Stimulated activated CD8-positive, alpha-beta memory T cell treated with anti-CD3 and anti-CD28 coated beads, Interleukin-4, amount 100 ng/mL, for 1 hour (primary cell): ENCODE measurements around the gene INPP5E.

Experiments
- DNase-seq, 2 donors: peaks; one replicate each; pipeline ENCODE4 v3.0.0-alpha.2; 2020; ENCODE audit warnings: low read depth in 2 of 2, low spot score in 1 of 2

INPP5E gene, protein sequence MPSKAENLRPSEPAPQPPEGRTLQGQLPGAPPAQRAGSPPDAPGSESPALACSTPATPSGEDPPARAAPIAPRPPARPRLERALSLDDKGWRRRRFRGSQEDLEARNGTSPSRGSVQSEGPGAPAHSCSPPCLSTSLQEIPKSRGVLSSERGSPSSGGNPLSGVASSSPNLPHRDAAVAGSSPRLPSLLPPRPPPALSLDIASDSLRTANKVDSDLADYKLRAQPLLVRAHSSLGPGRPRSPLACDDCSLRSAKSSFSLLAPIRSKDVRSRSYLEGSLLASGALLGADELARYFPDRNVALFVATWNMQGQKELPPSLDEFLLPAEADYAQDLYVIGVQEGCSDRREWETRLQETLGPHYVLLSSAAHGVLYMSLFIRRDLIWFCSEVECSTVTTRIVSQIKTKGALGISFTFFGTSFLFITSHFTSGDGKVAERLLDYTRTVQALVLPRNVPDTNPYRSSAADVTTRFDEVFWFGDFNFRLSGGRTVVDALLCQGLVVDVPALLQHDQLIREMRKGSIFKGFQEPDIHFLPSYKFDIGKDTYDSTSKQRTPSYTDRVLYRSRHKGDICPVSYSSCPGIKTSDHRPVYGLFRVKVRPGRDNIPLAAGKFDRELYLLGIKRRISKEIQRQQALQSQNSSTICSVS

DNA sequence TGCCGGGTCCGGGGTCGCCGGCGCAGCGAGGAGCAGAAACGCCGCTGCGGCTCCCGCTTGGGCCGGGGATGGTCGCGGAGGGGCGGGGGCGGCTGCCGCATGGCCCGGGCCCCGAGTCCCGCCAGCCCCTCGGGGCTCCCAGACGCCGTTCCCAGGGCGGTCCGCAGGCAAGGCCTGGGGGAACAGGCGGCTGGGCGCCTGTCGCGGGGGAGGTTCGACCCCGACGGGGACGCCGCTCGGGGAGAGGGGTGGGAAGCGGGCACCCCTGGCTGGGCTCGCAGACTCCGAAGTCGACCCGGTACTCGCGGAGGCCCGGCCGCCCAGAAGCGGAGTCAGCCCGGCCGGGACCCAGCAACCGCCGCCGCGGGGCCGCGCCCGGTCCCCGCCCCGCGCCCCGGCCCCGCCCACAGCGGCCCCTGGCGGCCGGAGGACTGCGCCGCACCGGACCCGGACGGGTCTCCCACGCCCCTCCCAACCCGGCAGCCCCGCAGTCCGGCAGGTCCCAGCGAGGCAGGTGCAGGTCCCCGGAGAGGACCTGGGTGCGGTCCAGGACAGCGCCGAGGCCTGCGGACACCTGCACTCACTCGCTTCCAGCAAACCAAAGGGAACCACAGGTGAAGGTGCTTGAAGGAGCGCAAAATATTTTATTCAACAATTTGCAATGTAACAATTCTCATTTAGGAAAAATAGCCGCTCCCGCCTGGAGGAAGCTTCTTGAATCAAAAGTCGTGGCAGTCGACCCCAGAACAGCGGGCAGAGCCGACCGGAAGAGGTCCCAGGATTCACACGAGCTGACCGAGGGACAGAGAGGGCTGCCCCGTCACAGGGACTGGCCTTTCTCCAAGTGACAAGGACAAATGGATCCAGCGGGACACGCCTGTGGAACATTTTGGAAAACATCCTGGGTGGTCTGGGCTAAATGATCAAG is at the start of gene INPP5E:
TSS of gene INPP5E (minus strand) at position 365 of the 928 bp plus-strand sequence. CDS start 426 bp downstream, outside the sequence.
- DNase-seq = peak; percentile 62 to 66

DNA sequence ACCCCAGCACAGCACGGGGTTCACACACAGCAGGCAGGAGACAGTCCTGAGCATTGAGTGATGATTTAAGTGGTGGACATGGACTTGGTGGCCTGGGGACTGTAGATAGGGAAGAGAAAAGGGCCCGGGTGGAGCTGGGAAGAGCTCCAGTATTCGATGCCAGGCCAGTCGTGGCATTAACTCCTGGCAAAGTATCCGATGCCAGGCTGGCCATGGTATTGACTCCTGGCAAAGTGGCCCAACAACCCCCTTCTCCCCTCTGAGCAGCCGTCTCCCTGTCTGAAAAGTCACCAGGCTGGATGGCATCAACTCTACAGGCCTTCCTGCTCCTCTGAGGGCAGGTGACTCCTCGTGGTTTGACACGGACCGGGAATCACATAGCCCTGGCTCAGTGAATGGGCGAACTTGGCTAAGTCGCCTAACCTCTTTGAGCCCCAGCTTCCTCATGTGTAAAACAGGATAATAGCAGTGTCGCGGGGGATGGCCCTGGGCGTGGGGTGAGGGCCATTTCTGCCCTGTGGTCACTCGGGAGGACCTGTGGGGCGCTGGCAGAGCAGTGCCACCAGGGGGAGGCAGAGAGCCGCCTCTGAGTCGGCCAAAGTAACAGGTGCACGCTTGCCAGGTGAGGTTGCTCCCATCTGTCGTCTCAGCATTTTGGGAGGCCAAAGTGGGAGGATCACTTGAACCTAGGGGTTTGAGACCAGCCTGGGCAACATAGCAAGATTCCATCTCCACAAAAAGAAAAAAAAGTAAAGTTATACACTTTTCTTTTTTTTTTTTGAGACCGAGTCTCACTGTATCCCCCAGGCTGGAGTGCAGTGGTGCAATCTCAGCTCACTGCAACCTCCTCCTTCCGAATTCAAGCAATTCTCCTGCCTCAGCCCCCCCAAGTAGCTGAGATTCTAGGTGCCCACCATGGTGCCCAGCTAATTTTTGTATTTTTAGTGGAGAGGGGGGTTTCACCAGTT is 48.9 kb upstream of the INPP5E start:
- DNase-seq = peak; percentile 47 to 61

DNA sequence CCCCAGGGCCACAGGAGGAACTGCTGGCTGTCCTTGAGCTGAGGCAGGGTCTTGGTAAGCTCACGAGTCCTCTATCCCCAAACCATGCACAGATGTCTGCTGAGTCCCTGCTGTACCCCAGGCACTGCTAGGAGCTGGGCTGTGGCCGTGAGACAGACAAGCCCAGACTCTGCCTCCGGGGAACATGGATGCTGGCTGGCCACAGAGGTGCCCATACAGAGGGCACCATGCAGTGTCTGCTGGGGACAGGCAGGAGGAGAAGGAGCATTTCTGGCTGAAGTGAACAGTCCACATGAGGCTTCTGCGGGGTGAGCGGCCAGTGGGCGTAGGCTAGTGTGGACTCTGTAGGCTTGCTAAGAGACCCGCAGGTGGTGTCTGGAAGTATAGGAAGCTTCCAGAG is 48.0 kb upstream of the INPP5E start:
- DNase-seq = no peak

DNA sequence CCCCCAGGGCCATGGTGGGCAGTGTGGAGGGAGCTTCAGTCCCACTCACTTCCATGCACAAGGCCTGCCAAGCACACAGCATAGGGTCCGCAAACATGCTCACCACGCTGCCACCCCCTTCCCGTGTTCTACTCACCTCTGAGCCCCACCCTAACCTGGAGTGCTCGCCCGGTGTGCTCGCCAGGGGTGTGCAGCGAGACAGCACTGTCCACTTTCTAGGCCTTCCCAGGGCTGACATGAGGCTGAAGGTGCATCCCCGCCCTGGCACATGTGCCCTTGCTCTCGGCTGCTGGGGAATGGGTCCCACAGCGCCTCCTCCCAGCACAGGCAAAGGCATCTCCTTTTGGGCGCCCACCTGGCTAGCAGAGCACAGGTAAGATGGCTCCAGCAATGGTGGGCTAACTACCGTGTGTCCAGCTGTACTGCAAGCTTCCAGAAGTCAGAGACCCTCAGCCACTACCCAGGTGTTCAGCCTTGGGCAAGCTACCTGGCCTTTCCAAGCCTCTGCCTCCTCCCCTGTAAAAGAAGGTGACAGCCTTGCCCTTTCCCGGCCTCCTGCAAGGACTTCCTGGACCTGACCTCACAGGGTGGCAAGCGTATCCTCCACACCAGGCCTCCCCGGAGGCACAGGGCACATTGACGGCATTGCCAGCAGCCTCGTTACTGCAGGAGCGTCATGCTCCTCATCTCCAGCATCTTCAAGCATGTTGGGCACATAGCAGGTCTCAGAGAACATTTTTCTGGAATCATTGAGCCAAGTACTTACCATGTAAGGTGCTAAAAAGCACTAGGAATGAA is 47.4 kb upstream of the INPP5E start:
- DNase-seq = no peak

DNA sequence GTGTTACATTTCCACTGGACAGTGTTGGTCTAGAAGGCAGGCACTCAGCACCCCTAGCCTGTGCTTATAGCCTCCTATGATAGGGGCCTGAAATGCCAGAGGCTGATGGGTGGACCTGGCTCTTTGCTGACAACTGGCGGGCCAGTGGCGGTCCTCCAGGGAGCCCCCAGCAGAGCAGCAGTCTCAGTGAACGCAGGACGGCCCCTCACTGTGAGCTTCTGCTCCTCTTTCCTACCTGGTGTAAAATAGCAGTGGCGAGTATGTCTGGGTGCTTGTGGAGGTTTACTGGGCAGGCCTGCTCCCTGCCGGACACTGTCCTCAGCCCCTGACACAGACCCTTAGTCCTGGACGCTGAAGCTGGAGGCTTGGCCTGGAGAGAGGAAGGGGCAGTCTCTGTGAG is 46.5 kb upstream of the INPP5E start:
- DNase-seq = no peak

DNA sequence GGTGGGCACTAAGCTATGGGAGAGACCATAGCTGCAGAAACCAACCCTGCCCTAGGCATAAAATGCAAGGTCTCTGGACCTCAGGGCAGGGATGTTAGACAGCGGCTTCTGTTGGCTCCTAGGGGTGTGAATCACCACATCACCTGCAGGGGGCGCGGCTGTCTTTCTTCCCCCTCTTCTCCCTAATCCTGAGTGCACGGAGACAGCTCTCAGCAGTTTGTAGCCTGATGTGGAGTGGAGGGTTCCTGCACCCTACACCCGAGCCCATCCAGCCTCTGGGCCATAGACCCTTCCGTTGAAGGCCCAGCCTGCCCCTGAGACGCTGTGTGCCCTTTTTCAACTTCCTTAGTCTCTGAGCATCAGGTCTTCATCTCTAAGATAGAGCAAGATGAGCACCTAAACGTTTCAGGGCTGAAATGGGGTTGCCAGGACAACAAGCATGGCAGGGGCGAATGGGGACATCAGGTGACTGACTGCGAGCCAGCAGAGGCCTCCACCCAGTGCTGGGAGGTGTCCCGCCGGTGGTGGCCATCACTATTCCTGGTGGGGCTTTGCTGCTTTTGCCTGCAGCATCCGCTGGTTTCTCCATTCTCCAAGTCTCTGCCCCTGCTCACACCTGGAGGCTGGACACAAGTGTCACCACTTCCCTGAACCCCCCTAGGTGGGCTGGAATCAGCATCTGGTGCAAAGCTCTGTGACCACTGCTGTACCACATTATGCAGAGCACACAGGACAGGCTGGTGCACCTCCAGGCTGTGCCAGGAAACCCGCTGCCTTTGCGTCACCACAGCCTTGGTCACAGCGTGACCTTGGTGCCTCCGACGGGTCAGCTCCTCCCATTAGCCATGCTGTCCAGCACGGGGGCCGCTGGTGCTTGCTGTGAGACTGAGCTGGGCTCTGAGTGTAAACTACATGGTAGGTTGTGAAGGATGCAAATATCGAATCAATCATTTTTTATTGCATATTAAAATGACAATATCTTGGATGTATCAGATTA is 45.7 kb upstream of the INPP5E start:
- DNase-seq = peak; percentile 70 to 72

DNA sequence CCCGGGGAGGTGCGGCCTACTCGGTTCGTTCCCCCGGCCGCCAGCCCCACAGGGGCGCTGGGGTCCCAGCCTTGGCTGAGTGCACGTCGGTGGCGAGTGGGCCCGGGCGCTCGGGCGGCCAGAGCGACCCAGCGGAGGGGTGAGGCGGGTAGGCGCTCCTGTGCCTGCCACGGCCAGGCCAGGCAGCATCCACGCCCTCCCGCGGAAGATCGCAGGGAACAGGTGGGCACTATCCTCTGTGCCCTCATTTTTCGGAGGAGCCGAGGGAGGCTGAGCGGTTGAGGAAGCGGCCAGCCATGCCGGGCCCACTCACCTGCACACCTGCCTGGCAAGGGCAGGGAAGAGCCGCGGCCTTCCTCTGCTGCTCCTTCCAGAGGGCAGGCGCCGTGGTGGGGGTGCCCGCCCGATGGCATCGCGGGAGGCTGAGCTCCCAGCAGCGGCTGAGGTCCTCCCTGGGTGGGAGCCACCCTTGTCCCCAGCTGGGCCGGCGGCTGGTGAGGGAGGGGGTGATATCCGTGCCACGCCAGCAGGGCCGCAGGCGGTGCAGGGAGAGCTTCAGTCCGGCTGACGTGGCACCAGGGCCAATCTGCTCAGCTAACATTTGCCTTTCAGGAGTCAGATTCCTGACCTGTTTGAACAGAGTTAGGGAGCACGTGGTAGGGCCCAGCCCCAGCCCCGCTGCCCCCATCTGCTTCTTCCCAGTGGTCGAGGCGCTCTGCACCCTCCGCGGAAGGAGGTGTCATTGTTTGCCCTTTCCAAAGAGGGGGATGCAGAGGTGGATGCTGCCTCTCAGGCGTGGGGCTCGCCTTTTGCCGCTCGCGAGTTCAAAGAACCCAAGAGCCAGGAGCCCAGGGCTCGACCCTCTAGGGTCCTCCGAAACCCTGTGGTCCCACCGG is 44.8 kb upstream of the INPP5E start:
- DNase-seq = no peak

DNA sequence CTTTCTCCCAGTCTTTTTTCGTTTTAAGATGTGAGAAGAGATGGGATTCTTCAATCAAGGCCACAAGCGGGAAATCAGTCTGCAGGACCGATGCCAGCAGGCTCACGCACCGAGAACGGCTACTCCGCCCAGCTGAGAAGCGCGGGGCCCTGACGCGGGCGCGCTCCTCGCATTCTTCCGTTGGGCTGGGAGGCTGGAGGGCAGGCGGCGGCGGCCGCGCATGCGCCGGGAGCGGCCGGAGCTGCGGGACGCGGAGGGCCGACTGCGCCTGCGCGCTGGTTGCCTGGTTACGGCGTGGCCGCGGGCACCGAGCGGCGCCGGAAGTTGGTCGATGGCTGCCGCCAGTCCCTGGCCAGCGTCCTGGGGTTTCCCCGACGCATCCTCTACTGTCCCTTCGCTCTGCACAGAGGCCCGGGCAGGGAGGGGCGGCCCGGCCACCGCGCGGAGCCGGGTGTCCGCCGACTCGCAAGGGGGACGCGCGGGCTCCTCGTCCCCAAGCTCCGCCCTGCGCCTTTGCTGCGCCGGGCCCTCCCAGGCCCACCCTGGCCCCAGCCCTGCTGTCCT is 44.0 kb upstream of the INPP5E start:
- DNase-seq = peak; percentile 91 to 92

DNA sequence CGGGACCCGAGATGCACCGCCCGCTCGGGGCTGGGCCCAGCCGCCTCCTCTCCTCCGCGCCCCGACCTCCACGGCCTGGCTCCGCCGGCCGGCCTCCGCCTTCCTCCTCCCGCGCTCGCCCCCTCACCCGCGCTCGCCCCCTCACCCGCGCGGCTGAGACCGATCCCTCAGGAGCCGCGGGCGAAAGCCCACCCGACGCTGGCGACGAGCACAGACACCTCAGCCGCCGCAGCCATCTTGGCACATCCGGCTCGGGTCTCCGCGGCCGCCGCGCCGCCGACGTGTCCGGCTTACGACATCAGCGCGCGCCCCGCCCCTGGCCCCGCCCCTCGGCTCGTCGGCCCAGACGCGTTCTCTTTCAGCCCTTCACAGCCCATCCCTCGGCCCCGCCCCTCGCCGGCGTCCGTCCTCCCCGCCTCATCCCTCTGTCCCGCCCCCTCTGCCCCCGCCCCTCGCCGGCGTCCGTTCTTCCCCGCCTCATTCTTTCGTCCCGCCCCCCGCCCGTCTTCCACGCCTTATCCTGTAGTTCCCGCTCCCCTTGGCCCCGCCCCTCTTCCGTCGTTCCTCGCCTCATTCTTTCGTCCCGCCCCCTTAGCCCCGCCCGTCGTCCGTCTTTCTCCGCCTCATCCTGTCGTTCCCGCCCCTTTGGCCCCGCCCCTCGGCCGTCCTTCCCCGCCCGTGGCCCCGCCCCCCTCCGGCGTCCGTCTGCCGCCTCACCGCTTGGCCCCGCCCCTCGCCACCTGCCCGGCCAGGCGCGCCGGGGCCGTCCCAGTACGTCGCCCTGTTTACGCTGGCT is 43.3 kb upstream of the INPP5E start, which contains the start of gene SEC16A:
TSS of gene SEC16A (minus strand) at position 248 of the 796 bp plus-strand sequence. CDS start 5,425 bp downstream, outside the sequence.
- DNase-seq = peak; percentile 99

DNA sequence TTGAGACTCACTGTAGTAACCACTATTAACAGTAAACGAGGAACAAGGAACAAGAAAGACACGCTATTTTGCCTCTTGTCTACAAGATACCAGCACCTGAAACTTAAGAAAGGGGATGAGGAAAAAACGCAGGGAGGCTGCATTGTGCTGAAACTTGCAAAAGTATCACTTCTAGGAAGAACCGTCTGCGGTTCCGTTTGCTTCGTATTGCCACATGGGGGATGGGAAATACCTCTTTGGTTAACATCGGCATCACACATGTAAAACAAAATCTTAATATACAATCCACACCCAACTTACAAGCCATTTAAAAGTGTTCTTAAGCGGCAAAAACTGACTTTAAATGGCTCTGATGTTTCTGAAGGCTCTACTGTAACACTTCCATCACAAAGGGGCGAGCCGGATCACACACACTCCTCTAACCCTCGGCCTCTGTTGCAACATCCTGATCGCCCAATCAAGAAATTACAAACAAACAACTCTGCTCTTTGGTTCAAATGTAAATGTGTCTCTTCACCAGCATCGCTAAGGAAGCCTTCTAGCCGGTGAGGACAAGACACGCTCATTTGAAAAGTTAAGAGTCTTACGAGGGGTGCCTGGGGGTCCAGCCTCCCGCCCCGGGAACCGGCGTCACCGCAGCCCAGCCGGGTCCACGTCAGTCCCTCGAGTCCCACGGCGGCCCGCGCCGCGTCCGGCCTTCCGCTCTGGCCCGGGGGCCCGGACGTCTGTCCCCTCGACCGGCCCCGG is 42.6 kb upstream of the INPP5E start:
- DNase-seq = no peak

DNA sequence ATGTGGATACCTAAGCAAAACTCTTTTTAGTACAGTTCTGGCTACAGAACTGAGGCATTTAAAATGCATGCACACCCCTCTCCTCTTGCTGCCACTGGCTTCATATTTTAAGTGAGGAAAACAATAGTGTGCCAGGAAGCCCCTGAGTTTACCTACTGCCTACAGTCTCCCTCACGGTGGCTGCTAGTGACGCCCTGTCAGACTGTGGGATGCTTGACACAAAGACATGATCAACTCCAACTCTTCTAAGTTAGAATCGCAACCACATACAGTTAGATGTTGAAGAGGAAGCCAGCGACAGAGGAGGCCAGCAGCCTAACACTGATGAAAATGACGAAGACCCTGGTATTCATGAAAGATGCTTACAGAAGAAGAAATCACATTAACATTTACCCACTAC is 41.9 kb upstream of the INPP5E start:
- DNase-seq = no peak

DNA sequence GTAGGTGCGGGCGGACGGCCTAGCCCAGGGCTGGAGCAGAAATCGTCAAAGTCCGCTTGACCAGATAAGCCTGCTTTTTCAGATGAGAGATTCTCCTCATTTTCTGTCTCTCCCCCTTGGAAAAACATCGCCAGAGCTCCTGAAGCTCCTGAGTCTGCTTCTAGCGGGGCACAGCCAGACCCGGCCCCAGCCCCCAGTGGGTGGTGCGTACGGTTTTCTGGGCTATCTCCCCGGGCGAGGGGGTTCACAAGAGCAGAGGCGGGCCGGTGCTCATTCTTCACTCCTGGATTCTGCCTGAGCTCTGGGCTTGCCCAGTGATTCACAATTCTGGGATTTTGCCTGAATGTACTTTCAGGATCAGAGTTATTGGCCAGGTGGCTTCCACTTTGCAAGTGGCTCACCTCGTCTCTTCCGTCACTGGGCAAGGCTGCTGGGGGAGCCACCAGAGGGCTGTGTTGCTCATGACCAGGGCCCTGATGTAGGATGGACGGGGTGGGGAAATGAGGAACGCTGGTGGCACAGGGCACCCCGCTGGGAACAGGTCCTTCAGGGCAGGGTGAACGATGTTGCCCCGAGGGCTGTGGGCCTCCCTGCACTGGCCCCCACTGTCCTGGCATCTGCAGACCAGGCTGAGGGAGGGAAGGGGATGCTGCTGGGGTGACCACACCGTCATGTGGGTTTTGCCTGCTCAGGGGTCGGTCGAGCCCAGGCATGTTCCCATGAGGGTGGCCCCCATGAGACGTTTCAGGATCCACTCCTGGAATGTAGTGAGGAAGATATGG is 36.9 kb upstream of the INPP5E start:
- no peak for DNase-seq

DNA sequence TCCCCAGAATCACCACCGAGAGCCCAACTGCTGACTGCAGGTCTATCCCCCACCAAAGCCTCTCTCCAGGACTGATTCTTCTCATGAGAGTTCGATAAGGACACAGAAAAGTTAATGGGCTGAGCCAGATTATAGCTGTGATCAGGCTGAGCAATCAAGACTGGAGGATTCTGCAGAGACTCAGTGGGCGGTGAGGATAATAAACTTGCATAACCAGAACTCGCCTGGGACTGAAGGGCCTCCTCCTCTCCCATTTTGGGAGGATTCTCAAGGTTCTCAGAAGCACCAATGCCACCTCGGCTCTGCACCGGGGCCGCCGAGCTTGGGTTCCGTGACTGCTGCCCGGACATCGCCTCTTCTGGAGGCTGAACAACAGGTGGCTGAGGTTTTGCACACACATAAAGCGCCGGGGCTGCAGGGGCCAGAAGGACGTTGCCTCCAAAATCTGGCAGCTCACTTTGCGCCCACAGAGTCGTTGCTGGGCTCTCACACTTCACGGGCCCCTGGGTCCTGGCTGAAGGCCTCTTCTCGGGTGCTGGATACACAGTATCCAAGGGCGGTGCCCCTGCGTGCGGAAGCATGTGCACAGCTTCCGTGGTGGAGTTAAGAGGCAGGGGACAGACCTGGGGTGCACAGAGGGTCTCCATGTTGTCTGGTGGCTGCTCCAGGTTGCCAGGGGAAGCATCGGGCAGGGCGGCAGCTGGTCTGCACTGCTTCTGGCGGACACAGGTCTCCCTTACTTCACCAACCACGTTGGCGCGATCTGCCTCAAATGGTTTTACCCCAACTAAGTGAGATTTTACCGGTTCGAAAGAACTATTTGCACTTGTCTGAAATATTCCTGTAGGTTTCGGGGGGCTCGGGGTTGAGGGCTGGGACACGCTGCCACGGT is 35.6 kb upstream of the INPP5E start:
- DNase-seq = no peak
